Osteocyte (in vitro differentiated cells): Measurements from ENCODE around the gene IER5L. TPM values are rescaled to one million over a fixed set of nuclear protein-coding genes. Genes with fewer than 3 reads are reported as not detected.

Experiments used
- DNase-seq: peaks from one replicate; pipeline ENCODE4 v3.0.0; 2021; ENCODE audit warnings: mixed read lengths; ENCODE audit not compliant: unreplicated experiment; ENCODE audit errors: extremely low spot score
- H3K27ac Mint-ChIP-seq: one replicate; pipeline ENCODE4 v1.8.0; 2021; ENCODE audit warnings: mild to moderate bottlenecking, mixed read lengths; ENCODE audit not compliant: unreplicated experiment
- H3K27me3 Mint-ChIP-seq: one replicate; pipeline ENCODE4 v1.8.0; 2021; ENCODE audit warnings: mixed read lengths; ENCODE audit not compliant: unreplicated experiment
- H3K36me3 Mint-ChIP-seq: one replicate; pipeline ENCODE4 v1.8.0; 2021; ENCODE audit warnings: mixed read lengths; ENCODE audit not compliant: unreplicated experiment
- H3K4me1 Mint-ChIP-seq: one replicate; pipeline ENCODE4 v1.8.0; 2021; ENCODE audit warnings: mixed read lengths; ENCODE audit not compliant: unreplicated experiment
- H3K4me3 Mint-ChIP-seq: one replicate; pipeline ENCODE4 v1.8.0; 2021; ENCODE audit warnings: mild to moderate bottlenecking, moderate library complexity, mixed read lengths; ENCODE audit not compliant: unreplicated experiment
- H3K9me3 Mint-ChIP-seq: one replicate; pipeline ENCODE4 v1.8.0; 2021; ENCODE audit warnings: mixed read lengths; ENCODE audit not compliant: unreplicated experiment
- total RNA-seq: library from RNA; stranded (reverse); gene quantifications from 2 replicates; pipeline ENCODE4 v1.2.1, GENCODE V29; 2021
- TF ChIP-seq, protein P1 (sequence below): fragments of 200-600 bp; sonication (generic); IDR thresholded peaks from 2 replicates; pipeline ENCODE4 v1.5.0; 2021; ENCODE audit warnings: antibody characterized with exemption, mild to moderate bottlenecking, moderate library complexity

IER5L gene
- total RNA-seq, 1 donor from 2014 or later, result 60.8 TPM

DNA sequence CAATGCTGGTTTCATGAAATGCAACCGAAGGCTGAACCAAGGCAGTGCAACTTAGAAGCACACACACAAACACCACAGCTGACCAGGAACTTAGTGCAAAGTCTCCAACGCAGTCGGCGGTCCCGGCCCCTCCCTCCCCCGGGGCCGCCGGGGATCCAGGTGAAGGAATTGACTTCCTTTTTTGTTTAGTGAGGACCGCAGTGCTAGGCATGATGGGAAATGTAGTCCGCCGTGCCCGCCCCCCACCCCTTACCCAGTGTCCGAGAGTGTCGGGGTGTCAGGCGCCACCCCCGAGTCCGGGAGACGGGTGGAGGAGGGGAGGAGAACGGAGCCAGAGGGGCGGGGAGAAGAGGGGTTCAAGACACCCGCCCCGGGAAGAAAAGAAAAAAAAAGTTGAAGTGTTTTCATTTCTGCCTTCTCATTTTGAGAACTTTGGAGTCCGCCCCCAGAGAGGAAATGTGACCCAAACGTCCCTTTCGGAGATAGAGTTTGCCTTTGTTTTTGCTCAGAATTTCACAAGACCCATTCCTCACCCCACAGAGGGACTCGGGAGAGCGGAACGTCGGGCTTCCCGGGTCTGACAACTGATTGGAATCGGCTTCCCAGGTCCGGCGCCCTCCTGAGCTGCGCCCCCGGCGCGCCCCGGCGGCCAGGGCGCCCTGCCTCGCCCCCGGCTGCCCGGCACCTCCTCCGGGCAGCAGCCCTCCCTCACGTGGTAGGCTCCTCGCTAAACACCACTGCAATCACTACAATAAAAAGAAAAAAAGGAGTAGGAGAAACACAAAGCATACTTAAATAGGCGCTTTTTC, 2.0 kb downstream of the IER5L start:
- Mint-ChIP-seq H3K9me3 (no peaks in the 10 kb centered on the region), H3K27me3 (no peaks in the 10 kb centered on the region), H3K36me3 (peaks cover 1% of the 10 kb centered on the region), H3K4me3 (peak overlapping the region; percentile 88), H3K4me1 (peaks cover 28% of the 10 kb centered on the region), H3K27ac (peak overlapping the region; percentile 98)
- TF ChIP-seq, protein P1, sequence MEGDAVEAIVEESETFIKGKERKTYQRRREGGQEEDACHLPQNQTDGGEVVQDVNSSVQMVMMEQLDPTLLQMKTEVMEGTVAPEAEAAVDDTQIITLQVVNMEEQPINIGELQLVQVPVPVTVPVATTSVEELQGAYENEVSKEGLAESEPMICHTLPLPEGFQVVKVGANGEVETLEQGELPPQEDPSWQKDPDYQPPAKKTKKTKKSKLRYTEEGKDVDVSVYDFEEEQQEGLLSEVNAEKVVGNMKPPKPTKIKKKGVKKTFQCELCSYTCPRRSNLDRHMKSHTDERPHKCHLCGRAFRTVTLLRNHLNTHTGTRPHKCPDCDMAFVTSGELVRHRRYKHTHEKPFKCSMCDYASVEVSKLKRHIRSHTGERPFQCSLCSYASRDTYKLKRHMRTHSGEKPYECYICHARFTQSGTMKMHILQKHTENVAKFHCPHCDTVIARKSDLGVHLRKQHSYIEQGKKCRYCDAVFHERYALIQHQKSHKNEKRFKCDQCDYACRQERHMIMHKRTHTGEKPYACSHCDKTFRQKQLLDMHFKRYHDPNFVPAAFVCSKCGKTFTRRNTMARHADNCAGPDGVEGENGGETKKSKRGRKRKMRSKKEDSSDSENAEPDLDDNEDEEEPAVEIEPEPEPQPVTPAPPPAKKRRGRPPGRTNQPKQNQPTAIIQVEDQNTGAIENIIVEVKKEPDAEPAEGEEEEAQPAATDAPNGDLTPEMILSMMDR, result no peak
- peak; percentile 89 for DNase-seq

DNA sequence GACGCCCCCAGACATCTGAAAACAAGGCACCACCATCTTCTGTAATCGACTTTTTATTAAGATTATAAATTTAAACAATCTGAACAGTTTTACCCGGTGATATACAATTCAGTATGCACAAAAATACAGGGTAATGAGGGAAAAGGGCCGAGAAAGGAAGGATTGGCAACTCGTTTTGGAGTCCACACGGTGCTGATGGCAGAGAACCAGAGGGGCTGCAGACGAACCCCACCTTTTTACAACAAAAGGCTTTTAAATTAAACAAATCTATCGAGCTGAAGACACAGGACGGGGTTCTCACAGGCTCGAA, 2.6 kb downstream of the IER5L start:
- Mint-ChIP-seq H3K27ac (peak overlapping the region; percentile 98), H3K4me3 (peak overlapping the region; percentile 88)

DNA sequence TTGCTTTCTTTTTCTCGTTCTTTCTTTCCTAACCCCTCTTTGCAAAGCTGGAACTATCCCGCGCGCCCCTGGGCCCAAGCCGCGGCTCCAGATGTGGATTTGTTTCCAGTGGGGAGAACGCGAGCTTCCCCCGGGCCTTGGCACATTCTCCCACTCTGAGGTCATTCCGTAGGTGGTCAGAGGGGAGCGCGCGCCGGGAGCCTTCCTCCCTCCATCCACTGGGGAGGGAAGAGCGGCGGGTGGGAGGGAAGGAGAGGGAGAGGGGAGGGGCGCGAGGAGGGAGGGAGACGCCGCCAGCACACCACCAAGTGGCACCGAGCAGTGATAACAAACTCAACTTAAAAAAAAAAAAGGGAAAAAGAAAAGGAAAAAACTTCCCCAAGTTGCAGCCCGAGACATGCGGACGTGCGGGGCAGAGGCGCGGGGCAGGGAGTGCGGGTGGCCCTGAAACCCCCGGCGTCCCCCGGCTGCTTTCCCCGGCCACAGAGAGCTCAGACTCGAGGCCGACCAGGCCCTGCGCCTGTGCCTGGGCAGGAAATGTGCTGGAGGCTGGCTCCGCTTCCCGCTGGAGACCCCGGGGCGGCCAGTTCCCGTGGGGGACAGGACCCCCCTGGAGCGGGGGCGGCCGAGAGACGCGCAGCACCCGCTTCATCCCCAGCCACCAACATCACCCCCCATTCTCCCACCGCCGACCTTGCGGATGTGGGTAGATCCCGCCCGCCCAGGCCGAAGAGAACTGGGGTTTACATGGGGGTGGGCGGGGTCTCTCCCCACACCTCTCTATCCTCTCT, 3.1 kb downstream of the IER5L start:
- DNase-seq, result peak; percentile 87
- H3K4me3 Mint-ChIP-seq, result peak overlapping the region; percentile 88

More for the DNA sequence above, 2.6 kb downstream of the IER5L start:
- H3K27me3 Mint-ChIP-seq, result no peaks in the 10 kb centered on the region
- H3K4me1 Mint-ChIP-seq, result peaks cover 31% of the 10 kb centered on the region
- TF ChIP-seq, protein P1, result no peak
- no peak for DNase-seq
- H3K36me3 Mint-ChIP-seq, result peaks cover 1% of the 10 kb centered on the region
- no peaks in the 10 kb centered on the region for H3K9me3 Mint-ChIP-seq

DNA sequence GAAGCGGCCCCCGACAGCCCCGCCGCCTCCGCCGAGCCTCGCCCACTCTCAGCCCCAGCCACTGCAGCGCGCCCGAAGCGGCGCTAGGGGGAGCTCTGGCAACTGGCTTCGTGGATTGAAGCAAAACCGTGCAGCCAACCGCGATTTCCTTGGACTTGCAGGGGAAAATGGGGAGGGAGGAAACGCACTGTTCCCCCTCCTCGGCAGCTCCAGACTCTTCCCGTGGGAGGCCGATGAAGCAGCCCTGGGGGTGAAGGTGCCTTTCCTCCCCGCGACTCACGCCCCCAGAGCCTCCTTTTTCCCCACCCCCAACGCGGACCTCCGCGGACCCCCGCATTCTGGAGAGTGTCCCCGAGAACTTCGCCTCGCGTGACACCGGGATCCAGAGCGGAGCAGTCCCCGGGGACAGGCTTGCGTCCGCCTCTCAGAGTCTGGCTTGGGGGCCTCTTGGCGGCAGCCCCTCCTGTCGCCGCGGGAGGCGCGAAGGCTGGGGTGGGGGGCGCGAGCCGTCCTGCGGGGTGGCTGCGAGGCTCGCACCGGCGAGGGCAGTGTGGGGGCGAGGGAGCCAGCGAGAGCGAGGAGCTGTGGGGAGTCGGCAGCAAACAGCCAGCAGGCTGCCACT, 3.8 kb downstream of the IER5L start:
- H3K27me3 Mint-ChIP-seq, result no peaks in the 10 kb centered on the region
- DNase-seq, result peak; percentile 97

More for the DNA sequence above, 3.1 kb downstream of the IER5L start:
- Mint-ChIP-seq H3K36me3 (peaks cover 1% of the 10 kb centered on the region), H3K27ac (peak overlapping the region; percentile 98), H3K9me3 (no peaks in the 10 kb centered on the region), H3K27me3 (no peaks in the 10 kb centered on the region), H3K4me1 (peaks cover 34% of the 10 kb centered on the region)
- TF ChIP-seq, protein P1, result peak; percentile 31

More for the DNA sequence above, 3.8 kb downstream of the IER5L start:
- H3K4me1 Mint-ChIP-seq, result peaks cover 35% of the 10 kb centered on the region
- TF ChIP-seq, protein P1, result peak; percentile 97
- H3K27ac Mint-ChIP-seq, result peak overlapping the region; percentile 98
- H3K9me3 Mint-ChIP-seq, result no peaks in the 10 kb centered on the region
- peaks cover 1% of the 10 kb centered on the region for H3K36me3 Mint-ChIP-seq
- H3K4me3 Mint-ChIP-seq, result peak overlapping the region; percentile 88
